DMS 273 treated with DMSO at 0.1 percent for 48 hours (cell line): Measurements from ENCODE around the gene MED9.
A peak's percentile ranks its signal among the peaks of the same experiment; 100 is the strongest.

ENCODE experiments used
- DNase-seq: peaks from one replicate; lab custom pipeline; 2025; lab: John Stamatoyannopoulos, UW

The MED9 gene

GRCh38 chr17:17516941-17517720 lies 40.3 kb downstream of the MED9 start:
- no peak for DNase-seq

- no peak for DNase-seq
Measured at GRCh38 chr17:17518014-17518413, 41.2 kb downstream of the MED9 start.

GRCh38 chr17:17518951-17519350 lies 42.2 kb downstream of the MED9 start:
- no peak for DNase-seq

GRCh38 chr17:17519886-17520285 lies 43.1 kb downstream of the MED9 start:
- DNase-seq = no peak

- no peak for DNase-seq
Measured at GRCh38 chr17:17520599-17521232, 43.9 kb downstream of the MED9 start.

- DNase-seq = peak; percentile 84
Measured at GRCh38 chr17:17523001-17523730, 46.4 kb downstream of the MED9 start.

- no peak for DNase-seq
Measured at GRCh38 chr17:17523731-17524490, 47.1 kb downstream of the MED9 start.

- no peak for DNase-seq
Measured at GRCh38 chr17:17525311-17525710, 48.5 kb downstream of the MED9 start.

GRCh38 chr17:17525956-17526355 lies 49.2 kb downstream of the MED9 start:
- DNase-seq = no peak

- DNase-seq = no peak
Measured at GRCh38 chr17:17526369-17526768, 49.6 kb downstream of the MED9 start.

GRCh38 chr17:17527534-17527933 lies 50.7 kb downstream of the MED9 start:
- DNase-seq = no peak

GRCh38 chr17:17527956-17528500 lies 51.2 kb downstream of the MED9 start:
- DNase-seq = no peak

GRCh38 chr17:17528696-17529652 lies 52.2 kb downstream of the MED9 start:
- no peak for DNase-seq

GRCh38 chr17:17531156-17531555 lies 54.4 kb downstream of the MED9 start:
- no peak for DNase-seq

- no peak for DNase-seq
Measured at GRCh38 chr17:17532991-17533390, 56.2 kb downstream of the MED9 start.

GRCh38 chr17:17533901-17534441 lies 57.2 kb downstream of the MED9 start:
- no peak for DNase-seq

GRCh38 chr17:17535957-17536356 lies 59.2 kb downstream of the MED9 start:
- no peak for DNase-seq

GRCh38 chr17:17536702-17537101 lies 59.9 kb downstream of the MED9 start:
- no peak for DNase-seq

GRCh38 chr17:17537311-17538099 lies 60.7 kb downstream of the MED9 start:
- no peak for DNase-seq
